NB4 (cell line): ENCODE measurements around the gene LRP11.
A peak's percentile ranks its signal among the peaks of the same experiment; 100 is the strongest.
"Not testable (repeated sequence)": the region's sequence is repeated elsewhere in the genome, so short reads cannot be mapped to it uniquely, and the experiment has no call there.

Experiments used
- DNase-seq: peaks from one replicate; pipeline ENCODE4 v3.0.0; 2010; ENCODE audit warnings: low read depth
- H3K4me3 ChIP-seq: one replicate; pipeline ENCODE4 v1.5.1; 2011; ENCODE audit warnings: mild to moderate bottlenecking, low read depth, low read length, moderate library complexity
- MYC ChIP-seq: IDR thresholded peaks from 2 replicates; pipeline ENCODE4 v1.6.1; 2011; ENCODE audit warnings: low read depth, low read length
- POLR2A ChIP-seq: IDR thresholded peaks from 2 replicates; pipeline ENCODE4 v1.6.1; 2011; ENCODE audit warnings: mild to moderate bottlenecking; ENCODE audit not compliant: insufficient read length; ENCODE audit errors: extremely low read depth
- TF ChIP-seq, protein P1 (sequence below): IDR thresholded peaks from 2 replicates; pipeline ENCODE4 v1.6.1; 2011; ENCODE audit warnings: low read depth, low read length
- TF ChIP-seq, protein P2 (sequence below): IDR thresholded peaks from one replicate; pipeline ENCODE4 v1.5.1; 2012; ENCODE audit warnings: low read depth, low read length

Gene LRP11

DNA sequence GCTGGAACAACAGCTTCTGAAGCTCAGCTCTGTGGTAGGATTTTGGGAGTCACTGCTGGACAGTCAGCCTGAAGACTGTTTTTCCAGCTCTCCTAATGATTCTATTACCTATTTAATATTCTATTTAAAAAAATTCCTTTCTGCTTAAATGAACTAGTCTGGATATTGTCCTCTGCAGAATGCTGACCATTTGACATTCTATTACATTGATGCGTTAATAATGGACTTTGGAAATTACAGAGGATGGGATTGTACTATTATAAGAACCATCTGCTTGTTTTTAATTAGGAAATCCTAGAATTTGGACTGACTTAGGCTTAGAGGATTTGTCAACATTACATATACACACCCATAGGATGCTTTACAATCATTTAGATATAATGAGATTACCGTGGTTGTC, 19.7 kb downstream of the LRP11 start:
- no peak for DNase-seq
- TF ChIP-seq, protein P1, sequence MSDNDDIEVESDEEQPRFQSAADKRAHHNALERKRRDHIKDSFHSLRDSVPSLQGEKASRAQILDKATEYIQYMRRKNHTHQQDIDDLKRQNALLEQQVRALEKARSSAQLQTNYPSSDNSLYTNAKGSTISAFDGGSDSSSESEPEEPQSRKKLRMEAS = no peak
- TF ChIP-seq, protein P2, sequence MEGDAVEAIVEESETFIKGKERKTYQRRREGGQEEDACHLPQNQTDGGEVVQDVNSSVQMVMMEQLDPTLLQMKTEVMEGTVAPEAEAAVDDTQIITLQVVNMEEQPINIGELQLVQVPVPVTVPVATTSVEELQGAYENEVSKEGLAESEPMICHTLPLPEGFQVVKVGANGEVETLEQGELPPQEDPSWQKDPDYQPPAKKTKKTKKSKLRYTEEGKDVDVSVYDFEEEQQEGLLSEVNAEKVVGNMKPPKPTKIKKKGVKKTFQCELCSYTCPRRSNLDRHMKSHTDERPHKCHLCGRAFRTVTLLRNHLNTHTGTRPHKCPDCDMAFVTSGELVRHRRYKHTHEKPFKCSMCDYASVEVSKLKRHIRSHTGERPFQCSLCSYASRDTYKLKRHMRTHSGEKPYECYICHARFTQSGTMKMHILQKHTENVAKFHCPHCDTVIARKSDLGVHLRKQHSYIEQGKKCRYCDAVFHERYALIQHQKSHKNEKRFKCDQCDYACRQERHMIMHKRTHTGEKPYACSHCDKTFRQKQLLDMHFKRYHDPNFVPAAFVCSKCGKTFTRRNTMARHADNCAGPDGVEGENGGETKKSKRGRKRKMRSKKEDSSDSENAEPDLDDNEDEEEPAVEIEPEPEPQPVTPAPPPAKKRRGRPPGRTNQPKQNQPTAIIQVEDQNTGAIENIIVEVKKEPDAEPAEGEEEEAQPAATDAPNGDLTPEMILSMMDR = no peak
- no peak for TF ChIP-seq MYC
- TF ChIP-seq POLR2A = no peak

DNA sequence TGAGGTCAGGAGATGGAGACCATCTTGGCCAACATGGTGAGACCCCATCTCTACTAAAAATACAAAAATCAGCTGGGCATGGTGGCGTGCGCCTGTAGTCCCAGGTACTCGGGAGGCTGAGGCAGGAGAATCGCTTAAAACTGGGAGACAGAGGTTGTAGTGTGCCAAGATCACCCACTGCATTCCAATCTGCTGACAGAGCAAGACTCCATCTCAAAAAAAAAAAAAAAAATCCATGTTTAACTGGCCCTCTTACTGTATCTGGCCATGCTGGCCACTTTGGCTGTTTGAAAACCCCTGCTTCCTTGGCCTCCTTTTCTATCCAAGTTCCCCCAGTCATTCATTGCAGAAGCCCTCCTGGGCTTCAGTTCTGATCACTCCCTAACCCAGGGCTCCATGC, 20.1 kb downstream of the LRP11 start:
- not testable (repeated sequence) for H3K4me3 ChIP-seq, DNase-seq

More for the DNA sequence above, 19.7 kb downstream of the LRP11 start:
- H3K4me3 ChIP-seq = no peak overlapping the region

DNA sequence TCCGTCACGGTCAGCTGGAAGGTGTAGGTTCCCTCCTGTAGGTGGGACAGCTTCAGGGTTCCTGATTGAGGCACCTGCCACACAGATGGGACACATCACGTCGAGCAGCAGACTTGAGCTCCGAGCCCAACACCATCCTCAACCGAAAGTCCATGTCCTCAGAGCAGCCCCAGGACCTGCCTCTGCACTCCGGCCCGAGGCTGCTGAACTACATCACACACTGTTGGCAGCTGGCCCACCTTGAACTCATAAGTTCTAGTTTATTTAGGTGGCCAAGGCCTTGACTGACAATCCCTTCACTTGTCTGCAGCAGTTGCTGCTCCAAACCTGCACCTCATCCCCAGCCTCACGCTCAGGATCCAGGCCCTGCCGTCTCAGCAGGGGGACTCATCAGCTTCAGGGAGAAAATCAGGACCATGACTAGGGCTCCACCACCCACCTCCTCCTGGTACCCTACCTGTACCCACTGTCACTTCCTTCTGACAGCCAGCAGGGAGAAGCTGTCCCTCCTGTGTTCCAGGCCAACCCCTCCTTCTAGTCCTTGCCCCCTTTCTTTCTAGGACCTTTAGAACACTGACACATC, 21.0 kb downstream of the LRP11 start:
- TF ChIP-seq, protein P1 = no peak
- no peak for TF ChIP-seq MYC
- TF ChIP-seq, protein P2 = no peak
- no peak for TF ChIP-seq POLR2A
- no peak overlapping the region for H3K4me3 ChIP-seq
- DNase-seq = no peak

DNA sequence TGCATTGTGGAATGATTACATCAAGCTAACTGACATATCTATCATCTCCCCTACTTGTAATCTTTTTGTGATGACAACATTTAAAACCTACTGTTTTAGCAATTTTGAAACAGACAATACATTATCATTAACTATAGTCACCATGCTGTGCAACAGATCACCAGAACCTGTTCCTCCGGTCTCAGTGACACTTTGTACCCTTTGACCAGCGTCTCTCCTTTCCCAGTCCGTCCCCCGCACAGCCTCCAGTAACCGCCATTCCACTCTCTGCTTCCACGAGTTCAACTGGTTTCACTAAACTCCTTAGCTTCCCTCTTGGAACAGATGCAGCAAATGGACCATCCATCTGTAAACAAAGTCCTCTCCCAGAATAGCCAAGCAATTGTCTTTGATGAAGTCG, 21.8 kb downstream of the LRP11 start:
- TF ChIP-seq, protein P2 = no peak
- no peak for TF ChIP-seq MYC
- TF ChIP-seq, protein P1 = no peak
- no peak for TF ChIP-seq POLR2A
- no peak for DNase-seq
- H3K4me3 ChIP-seq = no peak overlapping the region

DNA sequence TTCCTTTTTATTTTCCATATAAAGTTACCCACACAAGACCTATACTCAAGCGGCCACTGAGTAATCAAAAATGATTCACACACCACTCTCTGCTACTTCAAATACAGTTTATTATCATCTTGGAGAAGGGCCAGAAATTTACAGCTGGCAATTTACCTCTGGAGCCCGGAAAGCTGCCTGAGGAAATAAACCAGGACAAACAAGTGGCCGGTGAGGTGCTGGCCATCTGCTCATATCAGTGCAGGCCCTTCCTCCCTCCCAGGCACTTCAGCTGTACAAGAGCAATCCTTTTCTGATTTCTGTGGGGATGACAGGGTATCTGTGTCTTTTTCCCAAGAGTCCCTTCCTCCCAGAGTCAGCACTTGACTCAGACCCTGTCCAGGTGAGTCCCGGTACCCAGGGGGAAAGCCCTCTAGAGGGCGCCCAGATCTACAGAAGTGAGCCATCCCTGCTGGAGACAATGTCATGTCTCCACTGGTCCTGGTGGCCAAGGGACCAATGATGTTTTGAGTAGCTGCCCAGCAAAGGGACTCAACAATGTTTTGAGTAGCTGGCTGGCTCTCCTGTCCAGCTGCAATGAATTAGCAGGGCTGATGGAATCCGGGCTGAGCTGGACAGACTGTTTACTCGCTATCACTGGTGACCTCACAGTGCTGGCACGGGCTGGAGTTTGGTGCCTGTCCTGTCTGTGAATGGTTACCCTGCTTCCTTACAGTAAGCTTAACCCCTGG, 23.6 kb downstream of the LRP11 start:
- TF ChIP-seq, protein P2 = peak; percentile 77
- no peak for TF ChIP-seq POLR2A
- no peak for TF ChIP-seq MYC
- H3K4me3 ChIP-seq = no peak overlapping the region
- DNase-seq = peak; percentile 52

DNA sequence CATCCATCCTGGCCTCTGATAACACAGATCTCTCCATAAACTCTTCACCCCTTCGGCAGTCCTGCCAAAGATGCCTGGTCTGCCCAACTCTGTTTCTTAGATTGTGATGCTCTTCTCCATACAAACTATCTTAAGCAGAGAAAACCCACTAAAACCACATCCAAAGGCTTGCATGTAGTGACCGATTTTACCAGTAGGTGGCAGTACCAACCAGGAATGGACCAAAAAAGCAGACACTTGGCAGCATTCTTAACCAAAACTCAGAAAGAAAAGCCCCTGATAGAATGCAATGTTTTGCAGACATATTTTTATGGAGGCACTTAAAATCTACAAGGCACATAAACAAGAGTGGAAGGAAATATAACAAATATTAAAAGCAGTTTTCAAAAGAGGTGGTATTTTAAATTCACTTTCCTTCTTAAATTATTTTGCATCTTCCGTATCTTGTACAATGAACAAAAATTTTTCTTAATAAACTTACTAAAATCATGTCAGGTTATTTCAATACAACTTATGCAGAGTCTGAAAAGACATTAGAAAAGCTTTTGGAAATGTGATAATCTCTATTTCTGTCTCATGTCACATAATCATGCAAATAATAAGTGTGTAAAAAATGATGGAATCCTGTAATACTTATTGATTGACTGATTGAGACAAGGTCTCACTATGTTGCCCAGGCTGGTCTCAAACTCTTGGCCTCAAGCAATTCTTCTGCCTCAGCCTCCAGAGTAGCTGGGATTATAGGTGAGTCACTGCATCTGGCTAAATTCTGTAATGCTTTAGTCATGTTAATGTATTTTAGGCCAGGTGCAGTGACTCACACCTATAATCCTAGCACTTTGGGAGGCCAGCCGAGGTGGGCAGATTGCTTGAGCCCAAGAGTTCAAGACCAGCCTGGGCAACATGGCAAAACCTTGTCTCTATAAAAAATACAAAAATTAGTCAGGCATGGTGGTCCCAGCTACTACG, 29.4 kb downstream of the LRP11 start:
- peak; percentile 74 for DNase-seq
- TF ChIP-seq, protein P2 = peak; percentile 91
- TF ChIP-seq, protein P1 = no peak
- no peak overlapping the region for H3K4me3 ChIP-seq
